Neuron (in vitro differentiated cells): ENCODE measurements around the gene B3GALNT2.
"Not testable (repeated sequence)": the region's sequence is repeated elsewhere in the genome, so short reads cannot be mapped to it uniquely, and the experiment has no call there.

ENCODE experiments used
- H2AFZ ChIP-seq: one replicate; pipeline ENCODE4 v1.6.1; 2013; ENCODE audit warnings: low read depth, mild to moderate bottlenecking, inconsistent platforms, low read length, moderate library complexity
- H3K27me3 ChIP-seq: one replicate; pipeline ENCODE4 v1.6.1; 2013; ENCODE audit warnings: low read length; ENCODE audit not compliant: insufficient read depth
- H3K36me3 ChIP-seq: one replicate; pipeline ENCODE4 v1.6.1; 2013; ENCODE audit warnings: low read length; ENCODE audit not compliant: insufficient read depth
- H3K4me1 ChIP-seq: one replicate; pipeline ENCODE4 v1.6.1; 2013; ENCODE audit warnings: low read length; ENCODE audit not compliant: insufficient read depth
- H3K4me3 ChIP-seq: 2 replicates; pipeline ENCODE4 v1.5.1; 2013; ENCODE audit warnings: mild to moderate bottlenecking, low read length, moderate library complexity
- H3K9me3 ChIP-seq: one replicate; pipeline ENCODE4 v1.6.1; 2013; ENCODE audit warnings: low read length

The B3GALNT2 gene

GRCh38 chr1:235504122-235504493 lies at the start of gene B3GALNT2:
Gene B3GALNT2 (minus strand): TSS chr1:235504452. CDS start chr1:235504252, 200 bp downstream.
- no peaks in the 10 kb centered on the region for H3K27me3 ChIP-seq
- H3K4me1 ChIP-seq, result peaks cover 9% of the 10 kb centered on the region
- no peaks in the 10 kb centered on the region for H3K9me3 ChIP-seq
- no peaks in the 10 kb centered on the region for H3K36me3 ChIP-seq
- peak within 1 kb of the TSS; percentile 76 for H3K4me3 ChIP-seq
- H2AFZ ChIP-seq, result peak within 1 kb of the TSS; percentile 79

GRCh38 chr1:235553112-235553551 lies 48.9 kb upstream of the B3GALNT2 start:
- peaks cover 13% of the 10 kb centered on the region for H3K36me3 ChIP-seq
- H3K4me3 ChIP-seq, result no peak overlapping the region
- no peak overlapping the region for H2AFZ ChIP-seq
- no peaks in the 10 kb centered on the region for H3K27me3 ChIP-seq
- peaks cover 2% of the 10 kb centered on the region for H3K9me3 ChIP-seq
- no peaks in the 10 kb centered on the region for H3K4me1 ChIP-seq

GRCh38 chr1:235552146-235552716 lies 48.0 kb upstream of the B3GALNT2 start:
- no peak overlapping the region for H2AFZ ChIP-seq
- no peaks in the 10 kb centered on the region for H3K27me3 ChIP-seq
- no peaks in the 10 kb centered on the region for H3K4me1 ChIP-seq
- H3K4me3 ChIP-seq, result no peak overlapping the region
- peaks cover 14% of the 10 kb centered on the region for H3K36me3 ChIP-seq
- peaks cover 2% of the 10 kb centered on the region for H3K9me3 ChIP-seq

GRCh38 chr1:235549351-235550139 lies 45.3 kb upstream of the B3GALNT2 start:
- Histone ChIP-seq H3K9me3 (peaks cover 2% of the 10 kb centered on the region), H3K4me3 (no peak overlapping the region), H3K36me3 (peaks cover 14% of the 10 kb centered on the region), H2AFZ (no peak overlapping the region), H3K27me3 (no peaks in the 10 kb centered on the region), H3K4me1 (no peaks in the 10 kb centered on the region)

- peaks cover 14% of the 10 kb centered on the region for H3K36me3 ChIP-seq
- H2AFZ ChIP-seq, H3K9me3 ChIP-seq, H3K4me3 ChIP-seq, H3K27me3 ChIP-seq, H3K4me1 ChIP-seq: not testable (repeated sequence)
Measured at GRCh38 chr1:235546369-235547155, 42.3 kb upstream of the B3GALNT2 start.

GRCh38 chr1:235545292-235545930 lies 41.2 kb upstream of the B3GALNT2 start:
- no peak overlapping the region for H3K4me3 ChIP-seq
- peaks cover 11% of the 10 kb centered on the region for H3K36me3 ChIP-seq
- no peaks in the 10 kb centered on the region for H3K9me3 ChIP-seq
- H3K27me3 ChIP-seq, result no peaks in the 10 kb centered on the region
- no peak overlapping the region for H2AFZ ChIP-seq
- H3K4me1 ChIP-seq, result no peaks in the 10 kb centered on the region

DNA sequence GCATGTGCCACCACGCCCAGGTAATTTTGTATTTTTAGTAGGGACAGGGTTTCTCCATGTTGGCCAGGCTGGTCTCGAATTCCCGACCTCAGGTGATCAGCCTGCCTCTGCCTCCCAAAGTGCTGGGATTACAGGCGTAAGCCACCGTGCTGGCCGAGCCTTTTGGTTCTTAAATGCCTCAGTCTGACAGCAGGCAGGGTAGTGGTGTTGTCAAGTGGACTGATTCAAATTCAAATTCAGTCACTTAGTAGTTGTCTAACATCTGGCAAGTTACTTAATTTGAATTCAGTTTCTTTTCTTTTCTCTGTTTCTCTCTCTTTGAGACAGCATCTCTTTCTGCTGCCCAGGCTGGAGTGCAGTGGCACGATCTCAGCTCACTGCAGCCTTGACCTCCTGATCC lies 38.6 kb upstream of the B3GALNT2 start:
- H3K36me3 ChIP-seq, H3K27me3 ChIP-seq, H3K9me3 ChIP-seq, H3K4me1 ChIP-seq, H2AFZ ChIP-seq, H3K4me3 ChIP-seq: not testable (repeated sequence)

DNA sequence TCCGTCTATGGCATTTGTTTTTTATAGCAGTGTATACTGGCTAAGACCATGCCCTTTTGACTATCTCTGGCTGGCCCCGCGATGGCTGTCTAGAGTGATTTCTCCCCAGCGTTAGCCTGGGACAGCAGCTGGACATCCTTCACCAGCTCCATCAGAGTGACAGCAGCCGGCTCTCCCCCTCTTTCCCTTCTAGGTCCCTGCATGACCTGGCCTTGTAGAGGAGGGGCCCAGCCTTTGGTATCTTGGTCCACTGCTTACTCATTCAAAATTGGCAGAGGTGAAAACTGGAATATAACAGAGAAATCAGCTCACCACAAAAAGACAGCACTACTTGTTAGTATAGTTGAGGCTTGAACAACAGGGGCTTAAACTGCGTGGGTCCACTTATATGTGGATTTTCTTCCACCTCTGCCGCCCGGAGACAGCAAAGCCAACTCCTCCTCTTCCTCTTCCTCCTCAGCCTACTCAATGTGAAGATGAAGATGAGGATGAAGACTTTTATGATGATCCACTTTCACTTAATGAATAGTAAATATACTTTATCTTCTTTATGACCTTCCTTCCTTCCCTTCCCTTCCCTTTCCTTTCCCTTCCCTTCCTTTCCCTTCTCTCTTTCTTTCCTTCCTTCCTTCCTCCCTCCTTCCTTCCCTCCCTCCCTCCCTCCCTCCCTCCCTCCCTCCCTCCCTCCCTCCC lies 29.4 kb upstream of the B3GALNT2 start:
- Histone ChIP-seq H2AFZ (no peak overlapping the region), H3K27me3 (no peaks in the 10 kb centered on the region), H3K4me3 (no peak overlapping the region), H3K4me1 (no peaks in the 10 kb centered on the region), H3K9me3 (no peaks in the 10 kb centered on the region), H3K36me3 (no peaks in the 10 kb centered on the region)

GRCh38 chr1:235532360-235532759 lies 28.1 kb upstream of the B3GALNT2 start:
- Histone ChIP-seq H3K9me3 (no peaks in the 10 kb centered on the region), H2AFZ (no peak overlapping the region), H3K27me3 (no peaks in the 10 kb centered on the region), H3K4me3 (no peak overlapping the region), H3K4me1 (no peaks in the 10 kb centered on the region), H3K36me3 (no peaks in the 10 kb centered on the region)

DNA sequence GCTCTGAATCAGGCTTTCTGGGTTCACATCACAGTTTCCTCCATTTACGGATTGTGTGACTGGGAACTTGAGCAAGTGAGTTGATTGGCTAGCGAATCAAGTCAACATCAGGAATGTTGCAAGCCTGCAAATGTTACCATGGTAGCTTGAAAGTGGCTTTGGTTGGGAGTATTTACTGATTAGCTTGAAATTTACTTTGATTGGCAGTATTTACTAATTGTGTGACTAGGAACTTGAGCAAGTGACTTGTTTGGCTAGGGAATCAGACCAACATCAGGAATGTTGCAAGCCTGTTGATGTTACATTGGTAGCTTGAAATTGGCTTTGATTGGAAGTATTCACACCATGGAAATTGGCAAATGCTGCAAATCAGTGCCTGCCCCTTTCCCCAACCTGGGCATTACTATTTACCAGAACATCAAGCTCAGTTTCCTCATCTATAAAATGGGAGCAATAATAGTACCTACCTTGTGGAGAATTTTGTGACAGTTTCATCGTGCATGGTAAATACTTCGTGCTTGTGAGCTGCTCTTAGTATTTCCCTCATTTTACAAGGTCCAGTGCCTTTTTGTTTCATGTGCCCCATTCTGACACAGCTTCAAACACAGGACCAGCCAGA lies 23.1 kb upstream of the B3GALNT2 start:
- Histone ChIP-seq H3K4me3 (no peak overlapping the region), H3K27me3 (no peaks in the 10 kb centered on the region), H3K36me3 (no peaks in the 10 kb centered on the region), H3K9me3 (no peaks in the 10 kb centered on the region), H2AFZ (no peak overlapping the region), H3K4me1 (no peaks in the 10 kb centered on the region)

- Histone ChIP-seq H3K36me3 (no peaks in the 10 kb centered on the region), H3K27me3 (no peaks in the 10 kb centered on the region), H3K4me1 (no peaks in the 10 kb centered on the region), H3K4me3 (no peak overlapping the region), H3K9me3 (no peaks in the 10 kb centered on the region), H2AFZ (no peak overlapping the region)
Measured at GRCh38 chr1:235525314-235525713, 21.1 kb upstream of the B3GALNT2 start.

GRCh38 chr1:235516862-235517446 lies 12.7 kb upstream of the B3GALNT2 start:
- Histone ChIP-seq H3K4me3 (no peak overlapping the region), H3K9me3 (no peaks in the 10 kb centered on the region), H3K4me1 (no peaks in the 10 kb centered on the region), H2AFZ (no peak overlapping the region), H3K27me3 (no peaks in the 10 kb centered on the region), H3K36me3 (no peaks in the 10 kb centered on the region)
